ENCODE measurements around the gene NCOA3. TPM values are rescaled to one million over a fixed set of nuclear protein-coding genes. Genes with fewer than 3 reads are reported as not detected.
"Not testable (repeated sequence)": the region's sequence is repeated elsewhere in the genome, so short reads cannot be mapped to it uniquely, and the experiment has no call there.

Gene NCOA3
- total RNA-seq, 1 donor = 44.5 TPM

DNA sequence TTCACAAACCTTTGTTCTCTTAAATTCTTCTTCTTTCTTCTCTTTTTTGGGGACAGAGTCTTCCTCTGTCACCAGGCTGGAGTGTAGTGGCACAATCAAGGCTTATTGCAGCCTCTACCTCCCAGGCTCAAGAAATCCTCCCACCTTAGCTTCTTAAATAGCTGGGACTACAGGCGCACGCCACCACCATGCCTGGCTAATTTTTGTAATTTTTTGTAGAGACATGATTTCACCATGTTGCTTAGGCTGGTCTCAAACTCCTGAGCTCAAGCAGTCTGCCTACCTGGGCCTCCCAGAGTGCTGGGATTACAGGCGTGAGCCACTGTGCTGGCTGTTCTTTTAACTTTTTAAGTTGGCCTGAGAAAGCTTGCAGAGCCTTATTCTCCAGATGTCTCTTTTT, 48.0 kb downstream of the NCOA3 start:
- no peaks in the 10 kb centered on the region for H3K9me3 ChIP-seq (ENCODE audit: low read depth, low read length)
- H3K27ac ChIP-seq (ENCODE audit: low read depth, low read length) = no peak overlapping the region
- H3K4me1 ChIP-seq (ENCODE audit: insufficient read depth, low read length) = peaks cover 21% of the 10 kb centered on the region
- H3K27me3 ChIP-seq (ENCODE audit: insufficient read depth, low read length) = no peaks in the 10 kb centered on the region
- H3K4me3 ChIP-seq (ENCODE audit: insufficient read depth, low read length) = no peak overlapping the region
- no peak overlapping the region for H2AFZ ChIP-seq (ENCODE audit: low read length)
- H3K79me2 ChIP-seq (ENCODE audit: insufficient read depth, low read length) = peaks cover 50% of the 10 kb centered on the region
- H4K20me1 ChIP-seq (ENCODE audit: insufficient read depth, low read length) = peaks cover 14% of the 10 kb centered on the region
- no peak overlapping the region for H3K4me2 ChIP-seq (ENCODE audit: insufficient read depth, low read length)
- H3K36me3 ChIP-seq (ENCODE audit: insufficient read depth, low read length) = no peaks in the 10 kb centered on the region
- no peak for DNase-seq (ENCODE audit: insufficient read length, low spot score, missing footprints)
- TF ChIP-seq CTCF (IDR thresholded peaks at IDR 0.05; ENCODE audit: extremely low read depth, low read depth, low read length) = no peak

DNA sequence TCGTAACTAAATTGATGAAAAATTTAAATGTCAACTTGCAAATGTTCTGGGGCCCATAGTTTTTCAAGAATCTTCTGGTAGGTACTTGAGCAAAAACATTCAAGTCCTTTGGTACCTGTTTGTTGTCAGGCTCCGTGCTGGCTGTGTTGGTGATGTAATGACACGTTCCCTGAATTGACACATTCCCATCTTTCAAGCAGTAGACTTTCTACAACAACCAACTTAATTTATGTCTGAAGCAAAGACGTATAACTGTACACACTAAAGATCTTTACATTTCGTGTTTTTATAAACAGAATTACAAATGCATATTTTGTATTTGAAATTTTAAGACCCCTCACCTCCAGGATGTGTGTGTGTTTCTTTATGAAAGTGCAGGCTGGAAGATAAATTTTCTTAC, 49.5 kb downstream of the NCOA3 start:
- H3K4me1 ChIP-seq (ENCODE audit: insufficient read depth, low read length) = peaks cover 7% of the 10 kb centered on the region
- H4K20me1 ChIP-seq (ENCODE audit: insufficient read depth, low read length) = peaks cover 5% of the 10 kb centered on the region
- H2AFZ ChIP-seq (ENCODE audit: low read length) = no peak overlapping the region
- no peak overlapping the region for H3K27ac ChIP-seq (ENCODE audit: low read depth, low read length)
- H3K4me3 ChIP-seq (ENCODE audit: insufficient read depth, low read length) = no peak overlapping the region
- DNase-seq (ENCODE audit: insufficient read length, low spot score, missing footprints) = no peak
- H3K79me2 ChIP-seq (ENCODE audit: insufficient read depth, low read length) = peaks cover 49% of the 10 kb centered on the region
- H3K36me3 ChIP-seq (ENCODE audit: insufficient read depth, low read length) = no peaks in the 10 kb centered on the region
- no peak for TF ChIP-seq CTCF (IDR thresholded peaks at IDR 0.05; ENCODE audit: extremely low read depth, low read depth, low read length)
- H3K27me3 ChIP-seq (ENCODE audit: insufficient read depth, low read length) = no peaks in the 10 kb centered on the region
- no peak overlapping the region for H3K4me2 ChIP-seq (ENCODE audit: insufficient read depth, low read length)
- no peaks in the 10 kb centered on the region for H3K9me3 ChIP-seq (ENCODE audit: low read depth, low read length)

GRCh38 chr20:47551841-47552240, 50.2 kb downstream of the NCOA3 start:
- no peak overlapping the region for H2AFZ ChIP-seq (ENCODE audit: low read length)
- H4K20me1 ChIP-seq (ENCODE audit: insufficient read depth, low read length) = peaks cover 5% of the 10 kb centered on the region
- H3K4me2 ChIP-seq (ENCODE audit: insufficient read depth, low read length) = no peak overlapping the region
- no peak for TF ChIP-seq CTCF (IDR thresholded peaks at IDR 0.05; ENCODE audit: extremely low read depth, low read depth, low read length)
- H3K36me3 ChIP-seq (ENCODE audit: insufficient read depth, low read length) = no peaks in the 10 kb centered on the region
- peaks cover under 1% of the 10 kb centered on the region for H3K4me1 ChIP-seq (ENCODE audit: insufficient read depth, low read length)
- H3K79me2 ChIP-seq (ENCODE audit: insufficient read depth, low read length) = peaks cover 49% of the 10 kb centered on the region
- no peak overlapping the region for H3K4me3 ChIP-seq (ENCODE audit: insufficient read depth, low read length)
- no peaks in the 10 kb centered on the region for H3K9me3 ChIP-seq (ENCODE audit: low read depth, low read length)
- no peak overlapping the region for H3K27ac ChIP-seq (ENCODE audit: low read depth, low read length)
- DNase-seq (ENCODE audit: insufficient read length, low spot score, missing footprints) = no peak
- H3K27me3 ChIP-seq (ENCODE audit: insufficient read depth, low read length) = no peaks in the 10 kb centered on the region

DNA sequence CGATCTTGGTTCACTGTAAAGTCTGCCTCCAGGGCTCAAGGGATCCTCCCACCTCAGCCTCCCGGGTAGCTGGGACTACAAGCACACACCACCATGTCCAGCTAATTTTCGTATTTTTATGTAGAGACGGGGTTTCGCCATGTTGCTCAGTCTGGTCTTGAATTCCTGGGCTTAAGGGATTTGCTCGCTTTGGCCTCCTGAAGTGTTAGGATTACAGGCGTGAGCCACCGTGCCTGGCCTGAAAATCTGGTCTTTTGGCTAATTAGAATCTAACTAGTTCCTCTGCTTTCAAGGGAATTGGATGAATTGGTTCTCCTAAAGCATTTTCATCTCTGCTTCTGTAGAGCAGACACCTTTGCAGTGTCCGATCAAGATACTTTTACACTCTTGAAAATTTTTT, 51.3 kb downstream of the NCOA3 start:
- no peak overlapping the region for H3K4me3 ChIP-seq (ENCODE audit: insufficient read depth, low read length)
- H3K4me1 ChIP-seq (ENCODE audit: insufficient read depth, low read length) = no peaks in the 10 kb centered on the region
- peaks cover 5% of the 10 kb centered on the region for H4K20me1 ChIP-seq (ENCODE audit: insufficient read depth, low read length)
- no peak for TF ChIP-seq CTCF (IDR thresholded peaks at IDR 0.05; ENCODE audit: extremely low read depth, low read depth, low read length)
- no peak for DNase-seq (ENCODE audit: insufficient read length, low spot score, missing footprints)
- H3K27ac ChIP-seq (ENCODE audit: low read depth, low read length) = no peak overlapping the region
- peaks cover 49% of the 10 kb centered on the region for H3K79me2 ChIP-seq (ENCODE audit: insufficient read depth, low read length)
- no peaks in the 10 kb centered on the region for H3K36me3 ChIP-seq (ENCODE audit: insufficient read depth, low read length)
- no peaks in the 10 kb centered on the region for H3K9me3 ChIP-seq (ENCODE audit: low read depth, low read length)
- no peaks in the 10 kb centered on the region for H3K27me3 ChIP-seq (ENCODE audit: insufficient read depth, low read length)
- H3K4me2 ChIP-seq (ENCODE audit: insufficient read depth, low read length) = no peak overlapping the region
- no peak overlapping the region for H2AFZ ChIP-seq (ENCODE audit: low read length)

- not testable (repeated sequence) for H4K20me1 ChIP-seq (ENCODE audit: insufficient read depth, low read length); H3K36me3 ChIP-seq (ENCODE audit: insufficient read depth, low read length); H3K9me3 ChIP-seq (ENCODE audit: low read depth, low read length); H3K4me2 ChIP-seq (ENCODE audit: insufficient read depth, low read length); H3K4me1 ChIP-seq (ENCODE audit: insufficient read depth, low read length); H3K4me3 ChIP-seq (ENCODE audit: insufficient read depth, low read length); H3K27ac ChIP-seq (ENCODE audit: low read depth, low read length); DNase-seq (ENCODE audit: insufficient read length, low spot score, missing footprints); H2AFZ ChIP-seq (ENCODE audit: low read length); H3K27me3 ChIP-seq (ENCODE audit: insufficient read depth, low read length)
- H3K79me2 ChIP-seq (ENCODE audit: insufficient read depth, low read length) = peaks cover 52% of the 10 kb centered on the region
These were observed 52.0 kb downstream of the NCOA3 start for GRCh38 chr20:47553594-47554235.

DNA sequence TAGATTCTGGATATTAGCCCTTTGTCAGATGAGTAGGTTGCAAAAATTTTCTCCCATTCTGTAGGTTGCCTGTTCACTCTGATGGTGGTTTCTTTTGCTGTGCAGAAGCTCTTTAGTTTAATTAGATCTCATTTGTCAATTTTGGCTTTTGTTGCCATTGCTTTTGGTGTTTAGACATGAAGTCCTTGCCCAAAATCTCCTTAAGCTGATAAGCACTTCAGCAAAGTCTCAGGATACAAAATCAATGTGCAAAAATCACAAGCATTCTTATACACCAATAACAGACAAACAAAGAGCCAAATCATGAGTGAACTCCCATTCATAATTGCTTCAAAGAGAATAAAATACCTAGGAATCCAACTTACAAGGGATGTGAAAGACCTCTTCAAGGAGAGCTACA, 52.6 kb downstream of the NCOA3 start:
- not testable (repeated sequence) for H3K4me1 ChIP-seq (ENCODE audit: insufficient read depth, low read length); H3K9me3 ChIP-seq (ENCODE audit: low read depth, low read length); H3K4me3 ChIP-seq (ENCODE audit: insufficient read depth, low read length); H2AFZ ChIP-seq (ENCODE audit: low read length); H3K27ac ChIP-seq (ENCODE audit: low read depth, low read length); H3K36me3 ChIP-seq (ENCODE audit: insufficient read depth, low read length); H3K4me2 ChIP-seq (ENCODE audit: insufficient read depth, low read length); DNase-seq (ENCODE audit: insufficient read length, low spot score, missing footprints); H3K27me3 ChIP-seq (ENCODE audit: insufficient read depth, low read length)
- peaks cover 54% of the 10 kb centered on the region for H3K79me2 ChIP-seq (ENCODE audit: insufficient read depth, low read length)
- peaks cover 10% of the 10 kb centered on the region for H4K20me1 ChIP-seq (ENCODE audit: insufficient read depth, low read length)

Measured in osteoblast (primary cell).